Mucosa of descending colon (tissue), 3 donors: ENCODE results near the gene GZF1. TPM values are rescaled to one million over a fixed set of nuclear protein-coding genes. Genes with fewer than 3 reads are reported as not detected.

Experiments
- ATAC-seq: fragments of 200-7000 bp; cut with Tn5 transposase; one replicate; pipeline ENCODE4 v1.9.1; 2020; ENCODE audit warnings: mild to moderate bottlenecking, moderate library complexity
- DNase-seq, 3 donors: peaks; one replicate each; pipeline ENCODE4 v3.0.0-alpha.2; 2020
- H3K36me3 ChIP-seq: fragments of 200-600 bp; one replicate; pipeline ENCODE4 v1.8.0; 2021; ENCODE audit warnings: low read depth, mild to moderate bottlenecking
- H3K4me1 ChIP-seq: fragments of 200-600 bp; one replicate; pipeline ENCODE4 v1.8.0; 2021; ENCODE audit warnings: low read depth, mild to moderate bottlenecking
- H3K4me3 ChIP-seq: fragments of 200-600 bp; one replicate; pipeline ENCODE4 v1.8.0; 2021; ENCODE audit warnings: mild to moderate bottlenecking
- H3K9me3 ChIP-seq: fragments of 200-600 bp; one replicate; pipeline ENCODE4 v1.8.0; 2021; ENCODE audit warnings: mild to moderate bottlenecking
- CTCF ChIP-seq: fragments of 200-600 bp; IDR thresholded peaks from one replicate; pipeline ENCODE4 v1.8.0; 2022; ENCODE audit warnings: antibody characterized with exemption, mild to moderate bottlenecking
- intact Hi-C, 2 donors: fragments of 100-400 bp; cut with DNase I in 1 of 2; cut with micrococcal nuclease in 1 of 2; formaldehyde crosslinking; loops; one replicate each; pipeline versions ENCODE4 v1.11.0 to v1.11.1; 2022; cut with DNase I, micrococcal nuclease
- total RNA-seq, 3 donors: library from RNA; stranded (reverse); fragmentation: NEBNext Ultra II Directional in 2 of 3; extraction: Animal tissue kit (Norgen Biotek cat#: 25700) in 2 of 3; gene quantifications; one replicate each; pipeline versions ENCODE4 v1.2.1 to v1.2.4, GENCODE V29; 2021 to 2023
- donor health status: DM: no; HTN: no; CAD: no; lungs with moderate emphysema.
- donor health status: DM: no; HTN: no; CAD: no.
- donor health status: DM: no; HTN: yes; CAD: no.

The GZF1 gene
- total RNA-seq, 3 donors from 2014 or later = 5.8 to 16.2 (median 9.3) TPM

GRCh38 chr20:23331450-23332350 lies 30.3 kb upstream of the GZF1 start:
- intact Hi-C loops = no loop called here
- no peaks in the 10 kb centered on the region for H3K9me3 ChIP-seq
- no peaks in the 10 kb centered on the region for H3K36me3 ChIP-seq
- no peak overlapping the region for H3K4me3 ChIP-seq
- no peaks in the 10 kb centered on the region for H3K4me1 ChIP-seq
- TF ChIP-seq CTCF = no peak
- DNase-seq (no peak), ATAC-seq (no peak)

DNA sequence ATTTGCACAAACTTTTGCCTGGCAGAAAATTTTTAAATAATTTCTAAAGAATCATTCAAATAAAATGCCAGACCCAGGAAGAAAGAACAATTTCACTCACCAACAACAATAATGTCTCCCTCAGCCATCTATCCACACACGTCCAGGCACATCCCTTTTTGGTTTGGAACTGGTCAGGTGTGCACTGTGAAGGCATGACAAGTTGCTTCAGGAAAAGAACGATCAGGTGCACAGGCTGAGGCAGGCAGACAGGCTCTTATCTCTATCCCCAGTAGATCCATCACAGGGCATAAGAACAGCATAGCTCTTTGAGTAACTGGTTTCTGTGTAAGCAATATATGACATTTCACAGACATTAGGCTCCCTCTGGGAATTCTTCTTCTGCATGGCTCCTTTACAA lies 29.5 kb upstream of the GZF1 start:
- no peak for DNase-seq
- Histone ChIP-seq H3K4me1 (no peaks in the 10 kb centered on the region), H3K36me3 (no peaks in the 10 kb centered on the region), H3K4me3 (no peak overlapping the region), H3K9me3 (no peaks in the 10 kb centered on the region)
- ATAC-seq = no peak
- no peak for TF ChIP-seq CTCF
- intact Hi-C loops = no loop called here

DNA sequence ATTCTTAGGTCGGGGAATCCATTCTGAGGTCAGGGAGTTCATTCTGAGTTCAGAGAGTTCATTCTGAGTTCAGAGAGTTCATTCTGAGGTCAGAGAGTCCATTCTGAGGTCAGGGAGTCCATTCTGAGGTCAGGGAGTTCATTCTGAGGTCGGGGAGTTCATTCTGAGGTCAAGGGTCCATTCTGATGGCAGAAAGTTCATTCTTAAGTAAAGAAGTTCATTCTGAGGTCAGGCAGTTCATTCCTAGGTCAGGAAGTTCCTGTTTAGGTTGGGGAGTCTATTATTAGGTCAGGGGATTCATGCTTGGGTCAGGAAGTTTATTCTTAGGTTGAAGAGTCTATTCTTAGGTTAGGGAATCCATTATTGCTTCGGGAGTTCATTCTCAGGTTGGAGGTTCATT lies 27.9 kb upstream of the GZF1 start:
- H3K4me1 ChIP-seq = no peaks in the 10 kb centered on the region
- intact Hi-C loops = no loop called here
- no peak for ATAC-seq
- H3K9me3 ChIP-seq = no peaks in the 10 kb centered on the region
- no peaks in the 10 kb centered on the region for H3K36me3 ChIP-seq
- no peak for DNase-seq
- H3K4me3 ChIP-seq = no peak overlapping the region
- no peak for TF ChIP-seq CTCF

GRCh38 chr20:23335521-23335920 lies 26.5 kb upstream of the GZF1 start:
- Histone ChIP-seq H3K36me3 (no peaks in the 10 kb centered on the region), H3K4me1 (no peaks in the 10 kb centered on the region), H3K9me3 (no peaks in the 10 kb centered on the region), H3K4me3 (no peak overlapping the region)
- ATAC-seq = no peak
- no peak for TF ChIP-seq CTCF
- DNase-seq = no peak
- intact Hi-C loops = no loop called here

DNA sequence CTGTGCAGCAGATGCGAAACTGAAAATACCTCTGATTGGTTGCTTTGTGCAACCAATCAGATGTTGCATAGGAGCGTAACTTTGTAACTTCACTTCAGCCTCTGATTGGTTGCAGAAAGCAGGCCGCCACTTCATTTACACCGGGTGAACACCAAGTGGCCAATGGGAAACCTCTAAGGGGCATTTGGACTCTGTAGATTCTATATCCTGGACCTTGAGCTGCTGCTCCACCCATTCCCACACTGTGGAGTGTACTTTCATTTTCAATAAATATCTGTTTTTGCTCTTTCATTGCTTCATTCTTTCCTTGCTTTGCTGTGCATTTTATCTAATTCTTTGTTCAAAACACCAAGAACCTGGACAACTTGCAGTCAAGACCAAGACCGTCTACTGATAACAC lies 25.5 kb upstream of the GZF1 start:
- no peak for TF ChIP-seq CTCF
- Histone ChIP-seq H3K9me3 (no peaks in the 10 kb centered on the region), H3K36me3 (no peaks in the 10 kb centered on the region), H3K4me1 (no peaks in the 10 kb centered on the region), H3K4me3 (no peak overlapping the region)
- ATAC-seq = peak; percentile 65
- no peak for DNase-seq
- intact Hi-C loops = no loop called here
